Body of pancreas (tissue), 4 donors: Measurements from ENCODE around the gene SH3YL1. TPM values are rescaled to one million over a fixed set of nuclear protein-coding genes. Genes with fewer than 3 reads are reported as not detected.
A peak's percentile ranks its signal among the peaks of the same experiment; 100 is the strongest.

Experiments
- ATAC-seq: fragments of 150-250 bp; one replicate; pipeline ENCODE4 v1.9.1; 2016
- DNase-seq, 4 donors: peaks; one replicate each; pipeline ENCODE4 v3.0.0-alpha.2; 2019
- H3K27ac ChIP-seq, 4 donors: fragments of 200-600 bp; sonication (generic); 1 replicate in 3 of 4; 2 replicates in 1 of 4; pipeline versions ENCODE4 v1.5.1 to v1.6.1; 2016 to 2019; ENCODE audit warnings: mild to moderate bottlenecking in 1 of 4, mixed read lengths in 1 of 4, moderate library complexity in 1 of 4
- H3K27me3 ChIP-seq, 2 donors: fragments of 200-600 bp; sonication (generic); one replicate each; pipeline ENCODE4 v1.6.0; 2016; ENCODE audit warnings: mild to moderate bottlenecking in 1 of 2
- H3K36me3 ChIP-seq, 2 donors: fragments of 200-600 bp; sonication (generic); replicated peaks in 1 of 2; 2 replicates each; pipeline ENCODE4 v1.5.1; 2016; ENCODE audit warnings: low read depth in 2 of 2; ENCODE audit not compliant: insufficient read depth in 1 of 2
- H3K4me1 ChIP-seq: fragments of 200-600 bp; sonication (generic); one replicate; pipeline ENCODE4 v1.6.0; 2016
- H3K4me3 ChIP-seq, 2 donors: fragments of 200-600 bp; sonication (generic); 1 replicate in 1 of 2; 2 replicates in 1 of 2; pipeline ENCODE4 v1.5.1; 2016 to 2019
- H3K9me3 ChIP-seq, 3 donors: fragments of 200-600 bp; sonication (generic); 1 replicate in 2 of 3; 2 replicates in 1 of 3; pipeline ENCODE4 v1.5.1; 2016
- CTCF ChIP-seq, 7 experiments: fragments of 450-650 bp in 4 of 7; fragments of 200-600 bp in 3 of 7; sonication (generic) in 3 of 7; IDR thresholded peaks; one replicate each; pipeline ENCODE4 v1.5.1; 2016 to 2019; ENCODE audit warnings: antibody characterized with exemption in 7 of 7
- POLR2A ChIP-seq, 3 donors: fragments of 450-650 bp; IDR thresholded peaks; one replicate each; pipeline ENCODE4 v1.6.1; 2016; ENCODE audit warnings: antibody characterized with exemption in 3 of 3, mild to moderate bottlenecking in 2 of 3
- WGBS, 2 donors: methylation state at CpG; one replicate each; pipeline ENCODE4 v1.1.5; 2017; 5-methylcytosine and 5-hydroxymethylcytosine counted together
- intact Hi-C: fragments of 100-400 bp; cut with DNase I; formaldehyde crosslinking; loops from one replicate; pipeline ENCODE4 v1.15.1; 2023
- total RNA-seq, 2 donors: library from RNA; depleted of rRNA; stranded (reverse); fragments of >200 nt; gene quantifications; one replicate each; pipeline ENCODE4 v1.1.0, GENCODE V29; 2016

Gene SH3YL1
- total RNA-seq, 2 donors from 2014 or later = 159 to 162 TPM

- Histone ChIP-seq H3K9me3 (no peaks in the 10 kb centered on the region), H3K4me1 (peaks cover 84% of the 10 kb centered on the region), H3K4me3 (no peak overlapping the region), H3K36me3 (peaks cover 0 to 4% of the 10 kb centered on the region in 2 donors), H3K27ac (peak overlapping the region; percentile 26 to 92 (median 90)), H3K27me3 (no peaks in the 10 kb centered on the region)
- intact Hi-C loops = no loop called here
- TF ChIP-seq CTCF (IDR thresholded peaks at IDR 0.05) (no peak), POLR2A (IDR thresholded peaks at IDR 0.05) (no peak)
- 86 to 89% methylated on average over 12 of the region's 12 CpGs for WGBS, 2 donors
- DNase-seq = no peak
- no peak for ATAC-seq
Measured at GRCh38 chr2:282371-283263, 18.8 kb upstream of the SH3YL1 start.

- TF ChIP-seq POLR2A (IDR thresholded peaks at IDR 0.05) = no peak
- no peak for TF ChIP-seq CTCF (IDR thresholded peaks at IDR 0.05)
- DNase-seq (no peak), ATAC-seq (no peak)
- H3K4me1 ChIP-seq = peaks cover 91% of the 10 kb centered on the region
- H3K9me3 ChIP-seq = no peaks in the 10 kb centered on the region
- peak overlapping the region in 3 of 4 donors; percentile 90 to 92 (median 91) for H3K27ac ChIP-seq
- H3K4me3 ChIP-seq = no peak overlapping the region
- no peaks in the 10 kb centered on the region for H3K27me3 ChIP-seq
- 93% methylated on average over 9 of the region's 9 CpGs for WGBS, 2 donors
- peaks cover 0 to 6% of the 10 kb centered on the region in 2 donors for H3K36me3 ChIP-seq
- intact Hi-C loops = no loop called here
Measured at GRCh38 chr2:281381-281780, 17.5 kb upstream of the SH3YL1 start.

DNA sequence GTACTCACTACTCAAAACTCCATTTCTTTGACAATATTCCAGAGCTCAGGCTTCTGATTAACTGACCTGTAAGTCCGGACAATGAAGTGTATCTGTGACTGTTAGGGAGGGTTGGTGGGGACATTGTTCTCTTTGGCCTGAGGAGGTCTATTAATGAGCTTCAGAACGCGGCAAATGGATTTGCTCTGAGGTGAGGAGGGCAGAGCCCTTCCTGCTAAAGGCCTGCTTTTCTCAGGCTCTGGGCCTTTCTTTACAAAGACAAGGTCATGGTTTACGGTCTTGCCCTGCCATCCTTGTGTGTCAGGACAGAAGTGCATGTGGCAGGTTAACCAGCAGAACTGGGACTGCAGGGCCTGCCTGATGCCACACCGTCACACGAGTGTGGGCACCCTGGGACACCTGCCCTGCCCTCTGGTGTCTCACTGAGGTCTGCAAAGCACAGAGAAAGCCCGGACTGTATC is 16.8 kb upstream of the SH3YL1 start:
- DNase-seq (peak; percentile 55 to 79 (median 66)), ATAC-seq (peak; percentile 93)
- TF ChIP-seq POLR2A (IDR thresholded peaks at IDR 0.05) = peak in 2 of 3 donors; percentile 53 to 55
- TF ChIP-seq CTCF (IDR thresholded peaks at IDR 0.05) = peak in 3 of 7 experiments; percentile 19 to 35 (median 31)
- H3K4me1 ChIP-seq = peaks cover 91% of the 10 kb centered on the region
- intact Hi-C loops = no loop called here
- H3K9me3 ChIP-seq = no peaks in the 10 kb centered on the region
- peak overlapping the region; percentile 42 to 92 (median 90) for H3K27ac ChIP-seq
- 23 to 28% methylated on average over 7 of the region's 7 CpGs for WGBS, 2 donors
- no peaks in the 10 kb centered on the region for H3K27me3 ChIP-seq
- peaks cover 0 to 6% of the 10 kb centered on the region in 2 donors for H3K36me3 ChIP-seq
- H3K4me3 ChIP-seq = no peak overlapping the region

DNA sequence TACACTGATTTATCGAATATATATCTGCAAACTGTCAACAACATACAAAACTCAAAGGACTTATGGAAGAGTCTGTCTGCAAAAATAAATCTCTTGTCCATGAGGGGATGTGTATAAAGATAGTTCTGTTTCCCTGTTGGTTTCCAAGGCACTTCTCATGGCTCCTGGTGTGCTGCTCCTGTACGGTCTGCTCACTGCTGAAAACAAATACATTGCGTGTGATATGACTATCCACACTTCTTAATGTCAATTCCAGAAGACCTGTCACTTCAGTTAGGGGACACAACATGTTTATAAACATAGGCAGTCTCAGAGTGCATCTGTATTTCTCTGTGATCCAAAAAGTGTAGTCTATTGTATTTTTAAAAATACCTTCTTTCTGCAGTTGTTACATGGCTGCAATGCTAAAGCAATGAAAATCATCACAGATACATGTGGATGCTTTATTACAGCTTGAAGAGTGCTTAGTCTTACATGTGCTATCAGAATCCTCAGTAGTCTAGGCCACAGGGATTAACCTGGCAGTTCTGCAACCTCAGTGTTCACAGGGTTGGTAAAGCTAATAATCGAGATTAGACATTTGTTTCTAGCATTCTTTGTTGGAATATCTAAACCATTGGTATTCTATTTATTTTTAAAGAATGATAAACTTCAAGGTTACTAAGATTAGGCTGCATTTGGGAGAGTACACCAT is 16.3 kb upstream of the SH3YL1 start:
- Histone ChIP-seq H3K36me3 (peaks cover 0 to 6% of the 10 kb centered on the region in 2 donors), H3K27me3 (no peaks in the 10 kb centered on the region), H3K9me3 (no peaks in the 10 kb centered on the region), H3K4me3 (no peak overlapping the region), H3K4me1 (peaks cover 85% of the 10 kb centered on the region), H3K27ac (peak overlapping the region; percentile 59 to 92 (median 90))
- 12 to 32% methylated on average over 4 of the region's 4 CpGs for WGBS, 2 donors
- intact Hi-C loops = no loop called here
- peak in 1 of 4 donors; percentile 37 for DNase-seq
- no peak for ATAC-seq
- TF ChIP-seq CTCF (IDR thresholded peaks at IDR 0.05) (no peak), POLR2A (IDR thresholded peaks at IDR 0.05) (no peak)
